ENCODE data around the gene CTNND1. TPM values are rescaled to one million over a fixed set of nuclear protein-coding genes. Genes with fewer than 3 reads are reported as not detected.

CTNND1 gene
- total and polyA plus RNA-seq, 2 of the 8 experiments (the other 6 are each of a cell fraction or from before 2014, with no cell fraction given): 91.9 to 164 TPM

DNA sequence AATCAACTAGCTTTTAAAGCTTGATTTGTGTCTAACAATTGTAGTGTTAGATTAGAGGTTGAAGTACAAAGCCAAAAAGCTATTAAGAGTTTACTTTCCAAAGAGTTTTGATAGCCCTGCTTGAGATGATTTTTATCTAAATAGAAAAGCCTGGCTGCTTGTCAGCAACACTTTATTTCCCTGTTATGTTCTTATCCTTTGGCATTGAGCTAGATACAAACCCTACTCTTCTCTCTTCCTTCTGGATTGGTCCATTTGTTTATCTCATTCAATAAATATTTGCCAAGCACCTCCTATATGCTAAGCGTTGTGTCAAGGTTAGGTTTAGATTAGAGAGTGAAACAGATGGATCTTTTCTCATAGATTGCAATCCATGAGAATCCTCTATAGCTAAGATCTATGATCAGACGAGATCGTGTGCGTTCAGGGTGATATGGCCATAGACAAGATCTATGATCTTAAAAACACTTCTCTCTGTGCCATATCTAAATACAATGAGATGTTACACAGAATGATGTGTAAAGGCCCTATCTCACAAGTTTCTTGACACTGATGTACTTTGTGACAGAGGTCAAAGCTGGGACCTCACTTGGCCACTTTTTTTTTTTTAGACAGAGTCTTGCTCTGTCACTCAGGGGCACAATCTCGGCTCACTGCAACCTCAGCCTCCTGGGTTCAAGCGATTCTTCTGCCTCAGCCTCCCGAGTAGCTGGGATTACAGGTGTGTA lies 57.8 kb downstream of the CTNND1 start:
- no peak overlapping the region for H4K5ac ChIP-seq (ENCODE audit: insufficient read length, low read depth, low read length)
- H2BK120ac ChIP-seq (replicated peaks; ENCODE audit: low read depth, low read length): no peak overlapping the region
- H2BK20ac ChIP-seq (ENCODE audit: low read length): no peak overlapping the region
- no peaks in the 10 kb centered on the region for H3K79me2 ChIP-seq (ENCODE audit: control insufficient read depth in 1 of 2, insufficient read depth in 2 of 2, low read length in 2 of 2)
- ChIA-PET POLR2A (ENCODE audit: partially characterized antibody) (interaction anchor here (0.5 to 1.5 kb wide), 4 partner anchors 10 to 489 kb away, joined by 3 to 5 read pairs (median 4); partner anchors contain the start of gene SELENOH), CTCF (ENCODE audit: partially characterized antibody) (interaction anchor here (0.7 to 3.5 kb wide), 8 partner anchors 11 to 708 kb away, joined by 3 to 15 read pairs (median 5); no protein-coding TSS in a partner anchor)
- H3K56ac ChIP-seq (replicated peaks; ENCODE audit: insufficient read length, low read depth, low read length): no peak overlapping the region
- H3K23ac ChIP-seq (ENCODE audit: insufficient read length): no peak overlapping the region
- no peak overlapping the region for H3K4me3 ChIP-seq (ENCODE audit: extremely low read depth in 1 of 4, insufficient read depth in 2 of 4, low read depth in 3 of 4, low read length in 4 of 4)
- H2BK12ac ChIP-seq (ENCODE audit: low read depth, low read length): no peak overlapping the region
- H4K91ac ChIP-seq (replicated peaks; ENCODE audit: insufficient read length, low read length): no peak overlapping the region
- no peaks in the 10 kb centered on the region; the same call in 1 of the 2 replicates for H3K79me1 ChIP-seq (ENCODE audit: low read depth, low read length)
- no peak overlapping the region for H3K27ac ChIP-seq (ENCODE audit: low read depth, low read length)
- H2AFZ ChIP-seq (ENCODE audit: low read length): no peak overlapping the region
- no peaks in the 10 kb centered on the region for H3K4me1 ChIP-seq (replicated peaks in 1 of 4; ENCODE audit: control insufficient read depth in 3 of 4, insufficient read depth in 4 of 4, low read length in 3 of 4)
- no peak overlapping the region for H2BK15ac ChIP-seq (ENCODE audit: low read length)
- no peak overlapping the region for H2AK5ac ChIP-seq (ENCODE audit: low read depth, low read length)
- H3K23me2 ChIP-seq (ENCODE audit: low read depth, low read length): no peaks in the 10 kb centered on the region
- H3K4me2 ChIP-seq (ENCODE audit: insufficient read depth in 1 of 2, low read depth in 2 of 2, low read length in 2 of 2): no peak overlapping the region
- no peaks in the 10 kb centered on the region for H3K9me3 ChIP-seq (ENCODE audit: insufficient read depth in 2 of 2, low read depth in 1 of 2, low read length in 1 of 2)
- DNase-seq (ENCODE audit: low read depth in 1 of 2, low spot score in 2 of 2): no peak
- no peak overlapping the region for H3K18ac ChIP-seq (ENCODE audit: extremely low read depth, low read length)
- H3K14ac ChIP-seq (ENCODE audit: insufficient read length): no peak overlapping the region
- no peak for TF ChIP-seq SP4 (IDR thresholded peaks at IDR 0.05; ENCODE audit: low read length)
- TF ChIP-seq, protein P1, sequence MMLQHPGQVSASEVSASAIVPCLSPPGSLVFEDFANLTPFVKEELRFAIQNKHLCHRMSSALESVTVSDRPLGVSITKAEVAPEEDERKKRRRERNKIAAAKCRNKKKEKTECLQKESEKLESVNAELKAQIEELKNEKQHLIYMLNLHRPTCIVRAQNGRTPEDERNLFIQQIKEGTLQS (IDR thresholded peaks at IDR 0.05; ENCODE audit: insufficient read depth, low read depth, low read length): no peak
- no peak for TF ChIP-seq CREB1 (IDR thresholded peaks at IDR 0.05)
- no peak for TF ChIP-seq SRF (IDR thresholded peaks at IDR 0.05; ENCODE audit: low read depth, low read length)
- TF ChIP-seq YY1 (IDR thresholded peaks at IDR 0.05; ENCODE audit: low read depth, low read length): no peak
- TF ChIP-seq KDM4A (IDR thresholded peaks at IDR 0.05; ENCODE audit: low read depth, low read length, severe bottlenecking): no peak
- TF ChIP-seq SUZ12 (IDR thresholded peaks at IDR 0.05; ENCODE audit: low read length): no peak
- TF ChIP-seq RNF2 (IDR thresholded peaks at IDR 0.05; ENCODE audit: borderline replicate concordance, low read depth, low read length, missing control alignments, poor library complexity, severe bottlenecking): no peak
- no peak for TF ChIP-seq BACH1 (IDR thresholded peaks at IDR 0.05; ENCODE audit: low read length)
- no peak for TF ChIP-seq CEBPB (IDR thresholded peaks at IDR 0.05; ENCODE audit: low read depth, low read length)
- 98% methylated on average over 7 of the region's 7 CpGs; no CpG with 5 or more reads in 1 of the 2 experiments for WGBS, 2 experiments (ENCODE audit: extremely low coverage in 1 of 2, insufficient coverage in 1 of 2, insufficient read length in 1 of 2, insufficient replicate concordance in 2 of 2, low coverage in 1 of 2, low lambda C conversion rate in 2 of 2, missing lambda C conversion rate in 1 of 2)
- no peaks in the 10 kb centered on the region for H3K27me3 ChIP-seq (replicated peaks in 1 of 4; ENCODE audit: control insufficient read depth in 3 of 4, extremely low read depth in 1 of 4, insufficient read depth in 3 of 4, low read length in 3 of 4)
- FAIRE-seq: no peak
- H4K8ac ChIP-seq (ENCODE audit: extremely low read depth, insufficient read depth, low read length): no peak overlapping the region
- H3K36me3 ChIP-seq (ENCODE audit: control insufficient read depth in 2 of 4, insufficient read depth in 4 of 4, low read length in 3 of 4): peaks cover 10 to 34% (median 30%) of the 10 kb centered on the region in 4 experiments
- no peak overlapping the region for H3K9ac ChIP-seq (replicated peaks in 1 of 4; ENCODE audit: extremely low read depth in 1 of 4, low read depth in 3 of 4, low read length in 3 of 4)
- H3K4ac ChIP-seq (replicated peaks; ENCODE audit: insufficient read length, low read depth, low read length): no peak overlapping the region
- no peaks in the 10 kb centered on the region for H4K20me1 ChIP-seq (replicated peaks in 1 of 2; ENCODE audit: control insufficient read depth in 1 of 2, insufficient read depth in 2 of 2, low read length in 2 of 2)
- H2BK5ac ChIP-seq (ENCODE audit: low read depth, low read length): no peak overlapping the region
